Activated gamma-delta T cell treated with anti-CD3 and anti-CD28 coated beads, Interleukin-2, amount 50 U/mL, for 16 hours (primary cell): Measurements from ENCODE around the gene REX1BD.
"Not testable (repeated sequence)": the region's sequence is repeated elsewhere in the genome, so short reads cannot be mapped to it uniquely, and the experiment has no call there.

Experiments
- DNase-seq: peaks from one replicate; pipeline ENCODE4 v3.0.0-alpha.2; 2020; ENCODE audit warnings: low read depth

Gene REX1BD

GRCh38 chr19:18588611-18589379, at the start of gene REX1BD:
TSS of gene REX1BD (plus strand) at chr19:18588798. CDS start at chr19:18588802, 4 bp downstream.
- peak; percentile 79 for DNase-seq

DNA sequence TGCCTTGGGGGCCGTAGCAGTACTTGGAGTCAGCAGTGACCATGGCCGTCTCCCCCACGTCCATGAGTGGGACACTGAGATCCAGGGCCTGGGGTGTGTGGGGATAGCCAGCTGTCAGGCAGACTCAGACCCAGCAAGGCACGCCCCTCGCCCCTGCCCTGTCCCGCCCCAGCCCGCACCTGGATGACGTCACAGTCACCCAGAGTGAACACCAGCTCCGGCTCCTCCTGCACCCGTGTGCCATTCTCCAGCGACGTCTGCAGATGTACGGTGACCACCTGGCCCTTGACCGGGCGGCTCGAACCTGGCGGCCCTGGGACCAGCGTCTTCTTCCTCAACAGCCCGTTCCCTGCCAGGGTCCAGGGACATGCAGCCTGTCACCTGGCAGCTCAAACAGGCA, 49.2 kb upstream of the REX1BD start:
- no peak for DNase-seq

DNA sequence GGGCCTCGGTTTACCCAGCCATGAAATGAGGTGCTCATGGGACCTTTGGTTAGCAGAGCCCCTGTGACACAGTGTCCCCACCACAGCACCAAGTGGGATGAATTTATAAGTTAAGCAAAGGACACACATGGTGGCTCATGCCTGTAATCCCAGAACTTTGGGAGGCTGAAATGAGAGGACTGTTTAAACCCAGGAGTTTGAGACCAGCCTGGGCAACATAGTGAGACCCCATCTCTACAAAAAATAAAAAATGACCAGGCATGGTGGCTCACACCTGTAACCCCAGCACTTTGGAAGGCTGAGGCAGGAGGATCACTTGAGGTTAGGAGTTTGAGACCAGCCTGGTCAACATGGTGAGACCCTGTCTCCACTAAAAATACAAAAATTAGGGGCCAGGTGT, 48.4 kb upstream of the REX1BD start:
- DNase-seq = not testable (repeated sequence)

GRCh38 chr19:18541258-18541991, 47.2 kb upstream of the REX1BD start:
- no peak for DNase-seq

GRCh38 chr19:18541992-18542940, 46.3 kb upstream of the REX1BD start:
- DNase-seq = no peak

GRCh38 chr19:18542941-18543813, 45.4 kb upstream of the REX1BD start, which contains the start of gene FKBP8:
TSS of gene FKBP8 (minus strand) at chr19:18543573. CDS start at chr19:18541970, 1,603 bp downstream.
- peak; percentile 93 for DNase-seq

- DNase-seq = peak; percentile 44
Observed at GRCh38 chr19:18543814-18544475, 44.7 kb upstream of the REX1BD start.

DNA sequence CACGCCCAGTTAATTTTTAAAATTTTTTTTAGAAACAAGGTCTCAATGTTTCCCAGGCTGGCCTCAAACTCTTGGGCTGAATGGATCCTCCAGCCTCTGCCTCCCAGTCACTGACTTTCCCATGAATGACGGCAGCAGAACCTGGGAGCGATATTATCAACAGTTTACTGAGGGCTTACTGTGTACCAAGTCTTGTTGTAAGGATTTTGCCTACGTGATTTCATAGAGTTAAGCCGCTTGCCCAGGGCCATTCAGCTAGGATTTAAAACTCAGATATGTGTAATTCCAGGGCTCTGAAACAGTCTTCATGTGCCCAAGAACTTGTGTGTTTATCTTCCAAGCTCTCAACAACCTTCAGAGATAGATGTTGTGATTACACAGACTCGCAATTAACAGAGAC, 37.0 kb upstream of the REX1BD start:
- no peak for DNase-seq

- DNase-seq = peak; percentile 97
Observed at GRCh38 chr19:18557411-18558201, 31.0 kb upstream of the REX1BD start, which contains the start of gene KXD1. TSS of gene KXD1 (plus strand) at chr19:18557870. CDS start at chr19:18562057, 4,187 bp downstream.

GRCh38 chr19:18558202-18558555, 30.4 kb upstream of the REX1BD start:
- DNase-seq = no peak

GRCh38 chr19:18558604-18559003, 30.0 kb upstream of the REX1BD start:
- DNase-seq = no peak

GRCh38 chr19:18559685-18560084, 28.9 kb upstream of the REX1BD start:
- no peak for DNase-seq

GRCh38 chr19:18562086-18562485, 26.5 kb upstream of the REX1BD start:
- no peak for DNase-seq

GRCh38 chr19:18566953-18567352, 21.6 kb upstream of the REX1BD start:
- no peak for DNase-seq

DNA sequence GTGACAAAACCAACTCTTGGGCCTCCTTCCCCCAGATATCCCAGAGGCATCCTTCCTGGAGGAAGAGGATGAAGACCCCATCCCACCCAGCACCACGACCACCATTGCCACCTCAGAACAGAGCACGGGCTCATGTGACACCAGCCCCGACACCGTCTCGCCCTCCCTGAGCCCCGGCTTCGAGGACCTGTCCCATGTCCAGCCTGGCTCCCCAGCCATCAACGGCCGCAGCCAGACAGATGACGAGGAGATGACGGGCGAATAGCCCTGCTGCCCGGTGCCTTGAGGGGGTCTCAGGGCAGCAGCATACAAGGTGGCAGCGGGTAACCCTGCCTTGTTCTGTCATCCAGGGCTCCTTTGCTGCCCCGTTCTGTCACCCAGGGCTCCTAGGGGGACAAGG, 20.2 kb upstream of the REX1BD start:
- no peak for DNase-seq

- DNase-seq = peak; percentile 98
Observed at GRCh38 chr19:18571564-18572344, 16.8 kb upstream of the REX1BD start, which contains the start of gene UBA52. TSS of gene UBA52 (plus strand) at chr19:18571857. CDS start at chr19:18573301, 1,444 bp downstream.

- DNase-seq = no peak
Observed at GRCh38 chr19:18574691-18575291, 13.8 kb upstream of the REX1BD start.

GRCh38 chr19:18576383-18576782, 12.2 kb upstream of the REX1BD start:
- no peak for DNase-seq
